ENCODE data around the gene METTL13.
"Not testable (repeated sequence)": the region's sequence is repeated elsewhere in the genome, so short reads cannot be mapped to it uniquely, and the experiment has no call there.

METTL13 gene

GRCh38 chr1:171794085-171794484, 12.6 kb downstream of the METTL13 start:
- TF ChIP-seq CTCF (IDR thresholded peaks at IDR 0.05), result no peak
- DNase-seq (ENCODE audit: low spot score), result no peak
- Histone ChIP-seq H3K4me3 (no peak overlapping the region), H3K27ac (no peak overlapping the region)

- no peak overlapping the region for H3K27ac ChIP-seq
- H3K4me3 ChIP-seq, result no peak overlapping the region
- DNase-seq (ENCODE audit: low spot score), result no peak
- no peak for TF ChIP-seq CTCF (IDR thresholded peaks at IDR 0.05)
Observed at GRCh38 chr1:171796592-171796991, 15.1 kb downstream of the METTL13 start.

- TF ChIP-seq CTCF (IDR thresholded peaks at IDR 0.05), result no peak
Observed at GRCh38 chr1:171798311-171798710, 16.9 kb downstream of the METTL13 start.

DNA sequence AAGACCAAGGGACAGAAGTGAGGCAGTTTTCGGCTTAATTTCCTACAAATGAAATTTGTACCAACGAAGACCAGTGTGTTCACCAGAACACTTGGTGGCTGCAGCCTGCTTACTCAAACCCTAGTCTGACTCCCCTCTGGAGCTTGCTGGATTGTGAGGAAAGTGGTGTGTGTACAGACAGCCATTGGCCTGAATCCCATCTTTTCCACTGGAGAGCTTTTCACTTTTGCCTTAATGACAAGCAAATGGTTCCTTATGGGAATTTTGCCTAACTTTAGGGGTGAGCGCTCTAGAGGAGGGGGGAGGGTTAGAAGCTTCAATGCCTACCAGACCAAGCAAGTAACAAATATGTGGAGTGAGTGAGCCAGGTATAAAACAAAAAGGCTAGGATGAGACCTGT, 17.3 kb downstream of the METTL13 start:
- DNase-seq (ENCODE audit: low spot score), result no peak
- no peak overlapping the region for H3K27ac ChIP-seq

More at GRCh38 chr1:171798311-171798710, 16.9 kb downstream of the METTL13 start:
- DNase-seq (ENCODE audit: low spot score), result no peak
- Histone ChIP-seq H3K4me3 (no peak overlapping the region), H3K27ac (no peak overlapping the region)

GRCh38 chr1:171799166-171799565, 17.7 kb downstream of the METTL13 start:
- no peak overlapping the region for H3K27ac ChIP-seq
- TF ChIP-seq CTCF (IDR thresholded peaks at IDR 0.05), result no peak
- no peak overlapping the region for H3K4me3 ChIP-seq
- no peak for DNase-seq (ENCODE audit: low spot score)

More for the DNA sequence above, 17.3 kb downstream of the METTL13 start:
- no peak for TF ChIP-seq CTCF (IDR thresholded peaks at IDR 0.05)
- no peak overlapping the region for H3K4me3 ChIP-seq

DNA sequence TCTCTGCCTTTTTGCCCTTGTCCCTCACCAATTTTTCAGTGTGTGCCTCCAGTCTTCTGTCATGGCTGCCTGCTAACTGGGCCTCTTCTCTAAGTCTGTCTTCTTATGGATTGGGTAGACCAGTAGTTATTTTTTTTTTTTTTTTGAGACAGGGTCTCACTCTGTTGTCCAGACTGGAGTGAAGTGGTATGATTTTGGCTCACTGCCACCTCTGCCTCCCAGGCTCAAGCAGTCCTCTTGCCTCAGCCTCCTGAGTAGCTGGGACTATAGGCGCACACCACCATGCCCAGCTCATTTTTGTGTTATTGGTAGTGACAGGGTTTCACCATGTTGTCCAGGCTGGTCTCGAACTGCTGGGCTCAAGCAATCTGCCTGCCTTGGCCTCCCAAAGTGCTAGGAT, 18.2 kb downstream of the METTL13 start:
- not testable (repeated sequence) for H3K4me3 ChIP-seq; DNase-seq (ENCODE audit: low spot score); H3K27ac ChIP-seq

- Histone ChIP-seq H3K4me3 (no peak overlapping the region), H3K27ac (no peak overlapping the region)
- TF ChIP-seq CTCF (IDR thresholded peaks at IDR 0.05), result no peak
- DNase-seq (ENCODE audit: low spot score), result no peak
Observed at GRCh38 chr1:171800342-171800741, 18.9 kb downstream of the METTL13 start.

- no peak for TF ChIP-seq CTCF (IDR thresholded peaks at IDR 0.05)
- Histone ChIP-seq H3K4me3 (no peak overlapping the region), H3K27ac (no peak overlapping the region)
- no peak for DNase-seq (ENCODE audit: low spot score)
Observed at GRCh38 chr1:171800851-171801250, 19.4 kb downstream of the METTL13 start.
